DLD1 (cell line): Measurements from ENCODE around the gene RPP25L.
"Not testable (repeated sequence)": the region's sequence is repeated elsewhere in the genome, so short reads cannot be mapped to it uniquely, and the experiment has no call there.

ENCODE experiments used
- in situ Hi-C: cut with HindIII; loops from 2 replicates; pipeline ENCODE4 v1.10.0; 2017; ENCODE audit warnings: low sequenced_read_pairs

RPP25L gene

GRCh38 chr9:34611811-34612787 lies at the start of gene RPP25L:
TSS of gene RPP25L (minus strand) at chr9:34612097. CDS start at chr9:34611296, 801 bp downstream.
- in situ Hi-C loops: no loop called here

GRCh38 chr9:34659592-34660253 lies 47.8 kb upstream of the RPP25L start:
- in situ Hi-C loops: no loop called here

GRCh38 chr9:34658461-34658860 lies 46.6 kb upstream of the RPP25L start:
- in situ Hi-C loops: no loop called here

- in situ Hi-C loops: no loop called here
Observed at GRCh38 chr9:34656992-34657391, 45.1 kb upstream of the RPP25L start.

- in situ Hi-C loops: no loop called here
Observed at GRCh38 chr9:34655394-34655793, 43.5 kb upstream of the RPP25L start.

- in situ Hi-C loops: no loop called here
Observed at GRCh38 chr9:34654323-34655051, 42.6 kb upstream of the RPP25L start.

- in situ Hi-C loops: no loop called here
Observed at GRCh38 chr9:34653151-34654072, 41.5 kb upstream of the RPP25L start.

- in situ Hi-C loops: no loop called here
Observed at GRCh38 chr9:34652602-34653000, 40.7 kb upstream of the RPP25L start.

GRCh38 chr9:34651876-34652601 lies 40.1 kb upstream of the RPP25L start, which contains the start of gene IL11RA:
TSS of gene IL11RA (plus strand) at chr9:34652185. CDS start at chr9:34655218, 3,033 bp downstream.
- in situ Hi-C loops: no loop called here

GRCh38 chr9:34651321-34651720 lies 39.4 kb upstream of the RPP25L start:
- in situ Hi-C loops: no loop called here

- in situ Hi-C loops: no loop called here
Observed at GRCh38 chr9:34650816-34651215, 38.9 kb upstream of the RPP25L start.

GRCh38 chr9:34648673-34649072 lies 36.8 kb upstream of the RPP25L start:
- in situ Hi-C loops: no loop called here

- in situ Hi-C loops: no loop called here
Observed at GRCh38 chr9:34647651-34648050, 35.8 kb upstream of the RPP25L start.

GRCh38 chr9:34647084-34647403 lies 35.1 kb upstream of the RPP25L start:
- in situ Hi-C loops: no loop called here

GRCh38 chr9:34646211-34647083 lies 34.5 kb upstream of the RPP25L start, which contains the start of gene GALT:
TSS of gene GALT (plus strand) at chr9:34646675. CDS start at chr9:34646705, 30 bp downstream.
- in situ Hi-C loops: no loop called here

GRCh38 chr9:34644766-34645314 lies 32.9 kb upstream of the RPP25L start:
- in situ Hi-C loops: no loop called here

- in situ Hi-C loops: no loop called here
Observed at GRCh38 chr9:34642679-34643078, 30.8 kb upstream of the RPP25L start.

- in situ Hi-C loops: not testable (repeated sequence)
Observed at GRCh38 chr9:34639322-34639721, 27.4 kb upstream of the RPP25L start.
